ENCODE measurements around the gene FAM83C.
A peak's percentile ranks its signal among the peaks of the same experiment; 100 is the strongest.

FAM83C gene

GRCh38 chr20:35284267-35284991, 7.8 kb downstream of the FAM83C start, which contains the start of gene EIF6:
TSS of gene EIF6 (minus strand) at chr20:35284772. CDS start at chr20:35284487, 285 bp downstream.
- peak within 1 kb of the TSS; percentile 87 for H2AFZ ChIP-seq (ENCODE audit: low read length)
- peak within 1 kb of the TSS; percentile 65 for H3K18ac ChIP-seq (ENCODE audit: low read length)
- H3K23ac ChIP-seq (ENCODE audit: low read depth, low read length, poor library complexity): peak within 1 kb of the TSS; percentile 87
- no peak within 1 kb of the TSS for H2BK120ac ChIP-seq (ENCODE audit: low read depth, low read length)
- no peak within 1 kb of the TSS for H3K4ac ChIP-seq (ENCODE audit: low read length)
- H2BK5ac ChIP-seq (ENCODE audit: low read length): no peak within 1 kb of the TSS
- H3K4me1 ChIP-seq (ENCODE audit: control insufficient read depth in 2 of 2, insufficient read depth in 1 of 2, low read depth in 1 of 2, low read length in 2 of 2): peaks cover 7 to 9% of the 10 kb centered on the region in 2 donors
- peak within 1 kb of the TSS; percentile 68 for H4K91ac ChIP-seq (ENCODE audit: low read depth, low read length, poor library complexity)
- H2BK12ac ChIP-seq (ENCODE audit: low read length): no peak within 1 kb of the TSS
- H3K9ac ChIP-seq (ENCODE audit: low read depth, low read length, poor library complexity): peak within 1 kb of the TSS; percentile 98
- H2AK5ac ChIP-seq (ENCODE audit: low read depth, low read length): peak within 1 kb of the TSS; percentile 86
- peak within 1 kb of the TSS; percentile 84 for H4K8ac ChIP-seq (ENCODE audit: low read depth, low read length)
- peaks cover 15 to 34% of the 10 kb centered on the region in 2 donors for H3K36me3 ChIP-seq (replicated peaks in 1 of 2; ENCODE audit: control insufficient read depth in 2 of 2, insufficient read depth in 2 of 2, low read length in 2 of 2)
- H3K27ac ChIP-seq (replicated peaks; ENCODE audit: low read length): peak within 1 kb of the TSS; percentile 60
- WGBS, 2 donors (ENCODE audit: extremely low coverage in 2 of 2, insufficient read length in 2 of 2, insufficient replicate concordance in 1 of 2): no CpG with 5 or more reads among the region's 61 CpGs
- no peaks in the 10 kb centered on the region for H3K27me3 ChIP-seq (ENCODE audit: control insufficient read depth in 3 of 3, insufficient read depth in 3 of 3, low read depth in 1 of 3, low read length in 3 of 3)
- peak within 1 kb of the TSS; percentile 20 for H2BK15ac ChIP-seq (ENCODE audit: low read length)
- peaks cover 3% of the 10 kb centered on the region for H3K79me1 ChIP-seq (ENCODE audit: low read depth, low read length)
- peak within 1 kb of the TSS; percentile 91 for H3K4me2 ChIP-seq (ENCODE audit: insufficient read depth, low read length, poor library complexity, severe bottlenecking)
- H3K14ac ChIP-seq (ENCODE audit: low read length): peak within 1 kb of the TSS; percentile 64
- DNase-seq (ENCODE audit: low spot score): peak; percentile 85
- peak within 1 kb of the TSS; percentile 93 to 99 for H3K4me3 ChIP-seq (ENCODE audit: low read length in 2 of 2)
- no peaks in the 10 kb centered on the region for H3K9me3 ChIP-seq (replicated peaks in 1 of 2; ENCODE audit: control insufficient read depth in 2 of 2, insufficient read depth in 1 of 2, low read depth in 1 of 2, low read length in 2 of 2)

GRCh38 chr20:35283441-35284266, 8.6 kb downstream of the FAM83C start:
- peak overlapping the region; percentile 64 for H3K14ac ChIP-seq (ENCODE audit: low read length)
- peak overlapping the region; percentile 87 for H3K23ac ChIP-seq (ENCODE audit: low read depth, low read length, poor library complexity)
- peak overlapping the region; percentile 93 to 99 for H3K4me3 ChIP-seq (ENCODE audit: low read length in 2 of 2)
- H3K4ac ChIP-seq (ENCODE audit: low read length): no peak overlapping the region
- peak overlapping the region; percentile 98 for H3K9ac ChIP-seq (ENCODE audit: low read depth, low read length, poor library complexity)
- H3K4me1 ChIP-seq (ENCODE audit: control insufficient read depth in 2 of 2, insufficient read depth in 1 of 2, low read depth in 1 of 2, low read length in 2 of 2): peaks cover 7 to 9% of the 10 kb centered on the region in 2 donors
- no peak overlapping the region for H4K8ac ChIP-seq (ENCODE audit: low read depth, low read length)
- WGBS, 2 donors (ENCODE audit: extremely low coverage in 2 of 2, insufficient read length in 2 of 2, insufficient replicate concordance in 1 of 2): no CpG with 5 or more reads among the region's 24 CpGs
- H3K27me3 ChIP-seq (ENCODE audit: control insufficient read depth in 3 of 3, insufficient read depth in 3 of 3, low read depth in 1 of 3, low read length in 3 of 3): no peaks in the 10 kb centered on the region
- H2AK5ac ChIP-seq (ENCODE audit: low read depth, low read length): peak overlapping the region; percentile 86
- H2BK5ac ChIP-seq (ENCODE audit: low read length): no peak overlapping the region
- H2BK15ac ChIP-seq (ENCODE audit: low read length): peak overlapping the region; percentile 20
- H3K9me3 ChIP-seq (replicated peaks in 1 of 2; ENCODE audit: control insufficient read depth in 2 of 2, insufficient read depth in 1 of 2, low read depth in 1 of 2, low read length in 2 of 2): no peaks in the 10 kb centered on the region
- H3K18ac ChIP-seq (ENCODE audit: low read length): peak overlapping the region; percentile 65
- DNase-seq (ENCODE audit: low spot score): no peak
- H3K36me3 ChIP-seq (replicated peaks in 1 of 2; ENCODE audit: control insufficient read depth in 2 of 2, insufficient read depth in 2 of 2, low read length in 2 of 2): peaks cover 22 to 42% of the 10 kb centered on the region in 2 donors
- H2AFZ ChIP-seq (ENCODE audit: low read length): peak overlapping the region; percentile 87
- H3K27ac ChIP-seq (replicated peaks; ENCODE audit: low read length): no peak overlapping the region
- no peak overlapping the region for H2BK120ac ChIP-seq (ENCODE audit: low read depth, low read length)
- peak overlapping the region; percentile 91 for H3K4me2 ChIP-seq (ENCODE audit: insufficient read depth, low read length, poor library complexity, severe bottlenecking)
- H4K91ac ChIP-seq (ENCODE audit: low read depth, low read length, poor library complexity): no peak overlapping the region
- peaks cover 3% of the 10 kb centered on the region for H3K79me1 ChIP-seq (ENCODE audit: low read depth, low read length)
- no peak overlapping the region for H2BK12ac ChIP-seq (ENCODE audit: low read length)

GRCh38 chr20:35281506-35282101, 10.6 kb downstream of the FAM83C start:
- no CpG with 5 or more reads among the region's 10 CpGs for WGBS, 2 donors (ENCODE audit: extremely low coverage in 2 of 2, insufficient read length in 2 of 2, insufficient replicate concordance in 1 of 2)

More at GRCh38 chr20:35281506-35282101, 10.6 kb downstream of the FAM83C start:
- Histone ChIP-seq H3K4me3 (ENCODE audit: low read length in 2 of 2) (no peak overlapping the region), H3K79me1 (ENCODE audit: low read depth, low read length) (peaks cover 3% of the 10 kb centered on the region), H2BK120ac (ENCODE audit: low read depth, low read length) (no peak overlapping the region), H4K91ac (ENCODE audit: low read depth, low read length, poor library complexity) (no peak overlapping the region), H2AFZ (ENCODE audit: low read length) (no peak overlapping the region), H3K4me1 (ENCODE audit: control insufficient read depth in 2 of 2, insufficient read depth in 1 of 2, low read depth in 1 of 2, low read length in 2 of 2) (peaks cover 14 to 15% of the 10 kb centered on the region in 2 donors), H2BK12ac (ENCODE audit: low read length) (no peak overlapping the region), H3K9me3 (replicated peaks in 1 of 2; ENCODE audit: control insufficient read depth in 2 of 2, insufficient read depth in 1 of 2, low read depth in 1 of 2, low read length in 2 of 2) (no peaks in the 10 kb centered on the region), H3K4ac (ENCODE audit: low read length) (no peak overlapping the region), H2BK5ac (ENCODE audit: low read length) (no peak overlapping the region), H2AK5ac (ENCODE audit: low read depth, low read length) (no peak overlapping the region), H3K36me3 (replicated peaks in 1 of 2; ENCODE audit: control insufficient read depth in 2 of 2, insufficient read depth in 2 of 2, low read length in 2 of 2) (peaks cover 26 to 55% of the 10 kb centered on the region in 2 donors), H4K8ac (ENCODE audit: low read depth, low read length) (no peak overlapping the region), H3K14ac (ENCODE audit: low read length) (no peak overlapping the region), H3K9ac (ENCODE audit: low read depth, low read length, poor library complexity) (no peak overlapping the region), H3K4me2 (ENCODE audit: insufficient read depth, low read length, poor library complexity, severe bottlenecking) (no peak overlapping the region), H3K27me3 (ENCODE audit: control insufficient read depth in 3 of 3, insufficient read depth in 3 of 3, low read depth in 1 of 3, low read length in 3 of 3) (no peaks in the 10 kb centered on the region), H3K23ac (ENCODE audit: low read depth, low read length, poor library complexity) (no peak overlapping the region), H3K18ac (ENCODE audit: low read length) (no peak overlapping the region), H3K27ac (replicated peaks; ENCODE audit: low read length) (no peak overlapping the region), H2BK15ac (ENCODE audit: low read length) (no peak overlapping the region)
- DNase-seq (ENCODE audit: low spot score): no peak

Measured in neuronal stem cell (in vitro differentiated cells).